Suppressor macrophage treated with lipopolysaccharide for 4 hours (primary cell): Measurements from ENCODE around the gene SRPK2.
"Not testable (repeated sequence)": the region's sequence is repeated elsewhere in the genome, so short reads cannot be mapped to it uniquely, and the experiment has no call there.

Source experiments
- DNase-seq: peaks from one replicate; pipeline ENCODE4 v3.0.0-alpha.2; 2020

SRPK2 gene

DNA sequence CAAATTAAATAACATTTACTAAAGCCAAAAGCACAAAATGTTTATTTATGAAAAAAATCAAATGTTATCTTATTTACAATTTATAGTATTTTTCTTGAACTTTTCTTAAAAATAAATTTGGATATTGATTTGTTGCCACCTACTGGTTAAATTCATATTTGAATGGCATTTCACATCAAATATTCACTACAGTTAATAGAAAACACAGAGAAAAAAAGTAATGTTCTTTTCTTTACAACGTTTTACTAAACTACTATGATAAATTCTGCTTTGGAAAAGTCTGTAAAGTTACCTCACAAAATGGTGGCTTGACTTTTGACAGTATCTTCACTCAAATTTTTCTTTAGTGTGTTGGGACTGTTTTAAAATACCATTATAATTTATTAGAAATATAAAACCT lies 52.7 kb downstream of the SRPK2 start:
- DNase-seq: peak; percentile 30

DNA sequence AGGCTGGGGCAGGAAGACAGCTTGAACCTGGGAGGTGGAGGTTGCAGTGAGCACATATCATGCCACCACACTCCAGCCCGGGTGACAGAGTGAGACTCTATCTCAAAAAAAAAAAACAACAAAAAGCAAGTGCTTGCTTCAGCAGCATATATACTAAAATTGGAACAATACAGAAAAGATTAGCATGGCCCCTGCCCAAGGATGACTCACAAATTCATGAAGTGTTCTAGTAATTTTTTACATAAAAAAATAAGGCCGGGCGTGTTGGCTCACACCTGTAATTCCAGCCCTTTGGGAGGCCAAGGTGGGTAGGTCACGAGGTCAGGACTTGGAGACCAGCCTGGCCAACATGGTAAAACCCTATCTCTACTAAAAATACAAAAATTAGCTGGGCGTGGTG lies 56.1 kb downstream of the SRPK2 start:
- DNase-seq: not testable (repeated sequence)

DNA sequence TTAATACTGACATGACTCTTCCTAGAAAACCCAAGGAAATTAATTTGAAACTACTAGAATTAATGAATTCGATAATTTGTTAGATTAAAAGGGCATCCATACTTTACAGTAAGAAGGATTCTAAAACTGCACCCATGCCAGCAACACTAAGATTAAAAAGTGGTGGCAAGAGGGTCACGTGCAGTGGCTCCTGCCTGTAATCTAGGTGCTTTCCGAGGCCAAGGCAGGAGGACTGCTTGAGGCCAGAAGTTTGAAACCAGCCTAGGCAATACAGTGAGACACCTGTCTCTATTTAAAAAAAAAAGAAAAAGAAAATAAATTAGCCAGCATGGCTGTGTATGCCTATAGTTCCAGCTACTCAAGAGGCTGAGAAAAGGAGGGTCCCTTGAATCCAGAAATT lies 58.2 kb downstream of the SRPK2 start:
- DNase-seq: no peak

DNA sequence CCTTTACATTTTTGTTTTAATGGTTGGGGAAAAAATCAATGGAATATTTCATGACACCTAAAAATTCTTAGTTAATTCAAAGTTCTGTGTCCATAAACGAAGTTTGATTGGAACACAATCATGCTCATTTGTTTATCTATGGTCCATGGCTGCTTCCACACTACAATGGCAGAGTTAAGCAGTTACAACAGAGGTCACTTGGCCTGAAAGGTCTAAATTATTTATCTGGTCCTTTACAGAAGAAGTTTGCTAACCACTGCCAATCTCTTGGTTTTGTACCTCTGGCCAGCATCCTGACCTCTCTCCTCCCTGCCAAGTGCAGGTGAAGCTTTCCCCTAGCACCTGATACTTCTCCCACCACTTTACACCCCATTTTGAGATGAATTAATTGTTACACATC lies 61.5 kb downstream of the SRPK2 start:
- no peak for DNase-seq

DNA sequence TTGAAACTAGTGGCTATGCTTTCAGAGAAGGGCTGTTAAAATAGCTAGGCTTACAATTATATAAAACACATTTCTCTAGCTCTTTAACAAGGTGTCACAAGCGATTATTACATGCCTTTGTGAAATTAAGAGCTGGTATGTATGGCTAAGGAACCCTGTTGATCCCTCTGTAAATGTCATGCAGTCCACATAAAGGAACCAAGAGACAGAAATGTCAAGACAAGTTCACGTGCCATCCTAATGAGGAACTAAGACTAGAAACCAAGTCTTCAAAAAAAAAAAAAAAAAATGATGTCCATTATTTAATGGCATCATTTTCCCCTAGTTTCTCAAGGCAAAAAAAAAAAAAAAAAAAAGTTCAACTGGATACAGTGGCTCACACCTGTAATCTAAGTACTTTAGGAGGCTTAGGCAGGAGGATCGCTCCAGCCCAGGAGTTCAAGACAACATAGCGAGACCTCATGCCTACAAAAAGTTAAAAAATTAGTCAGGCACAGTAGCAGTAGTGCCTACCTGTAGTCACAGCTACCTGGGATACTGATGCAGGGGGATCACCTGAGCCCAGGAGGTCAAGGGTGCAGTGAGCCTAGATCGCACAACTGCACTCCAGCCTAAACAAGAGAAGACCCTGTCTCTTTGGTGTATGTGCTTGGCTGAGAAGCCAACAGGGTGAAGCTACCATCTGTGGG lies 63.4 kb downstream of the SRPK2 start:
- DNase-seq: peak; percentile 77

DNA sequence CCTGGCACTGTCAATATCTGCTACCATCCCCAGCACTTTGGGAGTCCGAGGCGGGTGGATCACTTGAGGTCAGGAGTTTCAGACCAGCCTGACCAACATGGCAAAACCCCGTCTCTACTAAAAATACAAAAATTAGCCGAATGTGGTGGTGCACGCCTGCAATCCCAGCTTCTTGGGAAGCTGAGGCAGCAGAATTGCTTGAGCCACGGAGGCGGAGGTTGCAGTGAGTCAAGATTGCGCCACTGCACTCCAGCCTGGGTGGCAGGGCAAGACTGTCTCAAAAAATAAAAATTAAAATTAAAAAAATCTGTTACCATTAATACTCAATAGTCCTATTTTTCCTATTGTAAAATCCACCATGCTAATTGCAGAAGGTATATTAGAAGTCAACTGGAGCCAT lies 64.1 kb downstream of the SRPK2 start:
- DNase-seq: peak; percentile 43

DNA sequence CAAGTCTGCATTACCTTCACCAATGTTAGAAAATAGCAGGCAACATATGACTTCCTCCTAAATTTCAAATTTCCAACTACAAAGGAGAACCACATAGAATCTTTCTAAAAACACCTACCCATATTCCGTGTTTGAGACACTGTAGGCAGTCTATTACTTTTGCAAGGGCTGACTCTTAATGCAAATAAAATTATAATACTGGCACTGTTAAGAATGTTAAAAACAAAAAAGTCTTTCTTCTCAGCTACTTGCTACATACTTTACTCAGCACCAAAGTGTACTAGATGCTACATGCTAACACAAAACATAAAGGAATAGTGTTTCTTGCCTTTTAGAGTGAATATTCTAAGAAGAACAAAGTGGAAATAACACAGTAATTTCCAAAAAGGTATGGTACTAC lies 65.4 kb downstream of the SRPK2 start:
- DNase-seq: no peak

DNA sequence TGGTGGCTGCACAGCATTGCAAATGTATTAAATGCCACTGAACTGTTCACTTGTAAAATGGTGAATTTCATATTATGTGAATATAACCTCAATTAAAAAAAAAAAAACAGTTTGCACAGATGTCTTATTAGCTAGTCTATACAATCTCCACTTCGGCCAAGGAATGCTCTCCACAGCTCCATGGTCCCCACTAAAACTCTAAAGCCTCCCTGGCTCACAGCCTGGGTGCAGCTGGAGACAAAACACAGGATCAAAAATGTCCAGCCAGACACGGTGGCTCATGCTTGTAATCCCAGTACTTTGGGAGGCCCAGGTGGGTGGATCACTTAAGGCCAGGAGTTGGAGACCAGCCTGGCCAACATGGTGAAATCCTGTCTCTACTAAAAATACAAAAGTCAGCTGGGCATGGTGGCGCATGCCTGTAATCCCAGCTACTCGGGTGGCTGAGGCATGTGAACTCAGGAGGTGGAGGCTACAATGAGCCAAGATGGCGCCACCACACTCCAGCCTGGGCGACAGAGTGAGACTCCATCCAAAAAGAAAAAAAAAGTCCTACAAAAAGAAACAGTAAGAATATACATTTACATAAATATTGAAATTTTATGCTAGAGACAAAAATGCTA lies 66.0 kb downstream of the SRPK2 start:
- DNase-seq: no peak

DNA sequence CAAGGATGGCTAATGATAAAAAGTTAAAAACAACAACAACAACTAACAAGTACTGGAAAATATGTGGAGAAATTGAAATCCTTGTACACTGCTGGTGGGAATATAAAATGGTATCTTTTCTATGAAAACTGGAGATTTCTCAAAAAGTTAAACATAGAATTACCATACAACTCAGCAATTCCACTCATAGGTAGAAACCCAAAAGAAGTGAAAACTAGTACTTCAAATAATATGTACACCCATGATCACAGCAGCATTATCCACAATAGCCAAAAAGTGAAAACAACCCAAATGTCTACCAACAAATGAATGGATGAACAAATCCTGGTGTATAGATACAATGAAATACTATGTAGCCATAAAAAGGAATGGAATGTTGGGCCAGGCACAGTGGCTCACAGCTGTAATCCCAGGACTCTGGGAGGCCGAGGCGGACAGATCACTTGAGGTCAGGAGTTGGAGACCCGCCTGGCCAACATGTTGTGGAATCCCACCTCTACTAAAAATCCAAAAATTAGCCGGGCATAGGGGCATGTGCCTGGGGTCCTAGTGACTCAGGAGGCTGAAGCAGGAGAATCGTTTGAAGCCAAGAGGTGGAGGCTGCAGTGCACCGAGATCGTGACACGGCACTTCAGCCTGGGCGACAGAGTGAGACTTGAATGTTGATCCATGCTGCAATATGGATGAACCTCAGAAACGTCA lies 66.8 kb downstream of the SRPK2 start:
- DNase-seq: no peak

DNA sequence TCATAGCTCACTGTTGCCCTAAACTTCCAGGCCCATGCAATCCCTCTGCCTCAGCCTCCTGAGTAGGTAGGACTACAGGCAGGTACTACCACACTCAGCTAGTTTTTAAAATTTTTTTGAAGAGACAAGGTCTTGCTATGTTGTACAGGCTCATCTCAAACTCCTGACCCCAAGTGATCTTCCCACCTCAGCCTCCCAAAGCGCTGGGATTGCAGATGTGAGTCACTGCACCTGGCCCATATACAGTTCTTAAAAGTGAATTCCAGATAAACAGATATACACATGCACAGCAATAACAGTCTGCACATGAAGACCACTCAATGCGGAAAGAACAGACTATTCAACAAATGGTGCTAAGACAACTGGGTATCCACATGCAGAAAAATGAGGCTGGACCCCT lies 67.8 kb downstream of the SRPK2 start:
- DNase-seq: no peak

DNA sequence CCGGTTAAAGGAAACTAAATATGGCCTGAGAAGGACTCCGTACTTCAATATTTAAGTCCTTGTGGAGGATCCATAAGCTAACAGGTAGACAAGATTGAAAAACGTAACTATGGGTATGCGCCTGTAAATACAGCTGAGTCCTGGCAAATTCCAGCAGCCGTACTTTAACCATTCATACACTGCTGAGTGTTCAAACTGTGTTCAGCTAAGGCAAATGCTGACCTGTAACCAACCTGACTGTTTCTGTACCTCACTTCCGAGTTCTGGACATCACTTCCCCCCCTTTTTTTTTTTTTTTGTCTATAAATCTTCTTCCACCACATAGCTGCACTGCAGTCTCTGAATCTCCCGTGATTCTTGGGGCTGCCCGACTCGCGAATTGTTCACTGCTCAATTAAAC lies 69.1 kb downstream of the SRPK2 start:
- DNase-seq: no peak

DNA sequence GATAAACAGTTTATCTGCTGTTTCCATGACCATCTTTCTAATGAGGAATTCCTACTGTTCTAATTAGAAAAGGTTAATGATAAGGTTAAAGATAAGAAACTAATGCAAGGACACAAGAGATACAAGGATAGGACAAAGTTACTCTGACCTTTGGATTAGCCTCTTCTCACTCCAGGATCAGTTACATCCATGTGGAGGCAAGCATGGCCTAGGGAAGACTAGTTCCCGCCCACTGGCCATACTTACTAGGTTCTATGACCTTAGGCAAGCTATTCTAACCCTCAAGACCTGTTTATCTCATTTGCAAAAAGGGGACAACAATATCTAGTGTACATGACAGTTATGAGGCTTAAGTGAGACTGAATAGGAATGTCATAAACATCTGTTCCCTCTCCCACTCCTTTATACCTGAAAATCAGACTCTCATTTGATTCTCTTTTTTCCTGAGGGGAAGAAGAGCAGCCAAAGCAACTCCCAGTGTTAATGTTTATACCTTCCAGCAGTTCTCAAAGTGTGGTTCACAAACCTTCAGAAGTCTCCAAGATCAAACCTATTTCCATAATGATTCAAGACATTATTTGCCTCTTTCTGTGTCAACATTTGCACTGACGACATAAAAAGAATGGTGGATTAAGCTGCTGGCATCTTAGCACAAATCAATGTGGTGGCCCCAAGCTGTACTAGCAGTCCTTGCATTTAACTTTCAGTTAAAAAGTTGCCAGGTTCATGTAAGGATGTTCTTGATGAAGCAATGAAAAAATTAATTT lies 72.0 kb downstream of the SRPK2 start:
- no peak for DNase-seq

DNA sequence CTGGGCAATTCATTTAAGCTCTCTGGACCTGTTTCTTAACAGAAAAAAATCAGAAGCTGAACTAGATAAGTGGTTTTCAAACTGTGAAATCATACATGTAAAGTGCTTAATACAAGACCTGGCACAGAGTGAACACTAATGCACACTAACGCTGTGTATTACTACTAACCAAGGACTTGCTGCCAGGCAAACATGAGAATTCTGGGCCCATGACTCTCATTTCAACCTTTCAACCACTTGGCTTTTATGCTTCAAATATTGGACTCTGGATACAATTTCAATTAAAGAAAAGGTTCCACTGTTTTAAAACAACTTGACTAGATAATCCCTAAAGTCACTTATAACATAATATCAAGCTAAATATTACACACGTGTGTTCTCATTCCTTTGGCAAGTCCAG lies 73.4 kb downstream of the SRPK2 start:
- DNase-seq: no peak

DNA sequence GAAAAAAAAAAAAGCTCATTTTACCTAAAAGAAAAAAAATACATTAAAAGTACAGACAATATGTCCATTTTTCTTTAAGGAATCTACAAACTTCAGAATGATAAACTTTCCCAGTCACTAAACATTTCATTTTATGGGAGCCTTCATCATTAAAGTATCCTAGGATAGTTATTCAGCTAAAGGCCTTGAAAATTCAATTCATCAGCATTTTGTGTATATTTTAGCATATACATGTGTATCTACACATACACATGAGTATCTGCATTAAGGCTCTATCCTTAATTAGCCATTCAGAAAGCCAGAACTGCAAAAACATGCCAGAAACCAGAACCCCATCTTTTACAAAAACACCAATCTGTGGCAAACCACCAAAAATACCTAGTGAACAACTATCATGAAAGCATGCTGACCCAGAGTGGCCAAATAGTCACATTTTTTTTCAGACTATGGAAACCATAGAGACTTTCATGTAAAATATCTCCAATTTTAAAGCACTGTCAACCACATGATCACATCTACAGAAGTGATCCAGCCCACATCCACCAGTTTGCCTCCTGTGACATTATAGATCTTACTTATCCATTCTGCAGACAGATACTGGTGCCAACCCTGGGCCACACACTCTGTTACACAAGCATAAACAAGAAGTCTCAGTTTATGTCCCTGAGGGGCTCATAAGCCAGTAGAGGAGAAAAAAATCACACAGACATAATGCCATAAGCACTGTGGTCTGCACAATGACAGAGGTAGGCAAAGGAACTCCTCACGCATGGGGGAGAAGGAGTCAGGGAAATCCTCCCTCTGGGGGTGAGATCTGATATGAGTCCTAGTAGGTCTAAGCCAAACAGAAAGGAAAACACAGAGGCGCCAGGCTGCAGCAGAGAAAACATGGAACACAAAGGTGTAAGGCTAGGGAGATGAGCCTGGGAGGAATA lies 79.2 kb downstream of the SRPK2 start:
- no peak for DNase-seq

DNA sequence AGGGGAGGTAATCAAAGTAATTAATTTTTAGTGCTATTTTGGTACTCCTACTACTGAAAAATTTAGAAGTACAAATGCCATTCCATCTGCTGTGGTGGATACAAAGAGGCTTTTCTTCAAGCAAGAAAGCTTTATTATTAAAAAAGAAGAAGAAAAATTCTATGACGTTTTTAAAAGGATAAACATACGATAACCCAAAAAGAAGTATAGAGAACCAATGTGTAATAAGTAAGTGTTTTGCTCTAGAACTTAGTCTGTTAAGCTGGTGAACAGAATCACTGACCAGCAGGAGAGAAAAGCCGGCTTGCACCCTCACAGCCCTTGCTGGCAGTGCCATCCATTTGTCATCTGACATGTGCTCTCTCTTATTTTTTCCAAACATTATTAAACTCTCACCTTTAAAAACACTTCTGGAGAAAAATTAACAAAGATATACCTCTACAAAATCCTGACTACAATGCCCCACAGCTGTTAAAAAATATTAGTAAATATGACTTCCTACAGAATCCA lies 81.5 kb downstream of the SRPK2 start:
- no peak for DNase-seq

DNA sequence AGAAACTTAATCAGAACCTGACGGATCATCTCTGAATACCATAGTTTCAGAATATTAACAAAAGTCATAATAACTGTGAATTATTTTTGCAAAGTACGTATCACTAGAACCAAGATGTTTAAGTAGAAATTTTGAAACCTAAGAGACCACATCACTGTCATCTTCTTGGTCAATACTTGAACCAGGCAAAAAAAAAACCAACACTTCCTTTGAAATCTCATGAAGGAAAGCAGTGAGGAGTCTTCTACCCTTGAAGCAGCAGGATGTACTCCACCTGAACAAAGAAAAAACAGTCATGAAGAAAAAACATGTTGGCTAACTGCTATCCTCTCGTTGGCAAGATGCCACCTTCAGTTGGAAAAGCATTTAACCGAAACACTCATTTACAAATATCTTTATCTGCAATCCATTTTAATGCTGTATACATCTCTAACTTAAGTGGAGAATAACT lies 82.4 kb downstream of the SRPK2 start:
- no peak for DNase-seq

DNA sequence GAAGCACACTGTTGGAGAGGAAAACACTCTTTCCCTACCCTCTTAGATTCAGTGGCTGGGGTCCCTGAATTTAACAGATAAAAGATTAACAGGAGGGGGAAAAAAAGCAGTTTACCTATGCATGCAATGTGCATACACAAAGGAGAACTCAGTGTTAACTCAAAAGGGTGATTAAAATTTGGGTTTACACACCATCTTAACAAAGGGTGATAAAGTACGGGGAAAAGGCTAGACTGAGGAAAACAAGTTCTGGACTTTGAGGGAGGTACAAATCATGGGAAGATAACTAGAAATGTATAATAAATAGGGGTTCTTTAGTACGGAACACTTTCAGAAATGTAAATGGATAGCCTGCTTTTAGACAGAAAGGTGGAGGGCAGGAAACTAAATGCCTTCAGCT lies 83.1 kb downstream of the SRPK2 start:
- no peak for DNase-seq

DNA sequence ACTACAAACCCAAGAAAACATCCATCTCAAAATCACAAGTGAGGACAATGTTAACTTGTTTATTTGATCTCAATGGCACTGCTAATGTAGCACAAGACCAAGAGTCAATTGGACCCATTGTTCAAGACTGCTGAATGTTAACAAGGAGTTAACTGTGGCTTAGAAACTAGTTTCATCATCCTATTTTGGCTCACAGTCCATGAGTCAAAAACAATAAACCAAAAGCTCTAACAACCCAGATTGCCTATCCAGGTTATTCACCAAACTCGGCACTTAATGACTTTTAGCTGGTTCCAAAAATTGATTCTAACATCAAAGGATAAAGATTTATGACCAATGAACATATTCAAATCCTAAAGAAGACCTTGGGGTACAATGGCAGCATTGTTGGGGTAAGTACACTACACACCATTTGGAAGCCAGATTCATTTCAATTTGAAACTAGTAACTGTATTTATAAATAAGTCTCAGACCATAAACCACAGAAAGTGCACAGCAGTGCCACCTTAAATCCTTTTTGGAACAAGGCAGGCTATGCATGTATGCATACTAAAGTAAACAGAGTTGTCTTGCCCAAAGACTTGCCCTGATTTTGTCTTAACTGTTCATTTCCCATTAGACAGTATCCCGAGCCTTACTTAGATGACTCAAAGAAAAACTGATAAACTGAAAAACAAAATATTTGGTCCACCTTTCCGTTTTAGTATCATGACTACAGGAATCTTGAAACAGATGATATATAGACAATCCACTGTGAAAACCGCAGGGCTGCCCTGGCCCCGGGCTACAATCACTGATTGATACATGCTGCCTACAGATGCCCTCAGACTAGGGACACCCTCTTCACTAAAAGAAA lies 84.5 kb downstream of the SRPK2 start:
- no peak for DNase-seq

DNA sequence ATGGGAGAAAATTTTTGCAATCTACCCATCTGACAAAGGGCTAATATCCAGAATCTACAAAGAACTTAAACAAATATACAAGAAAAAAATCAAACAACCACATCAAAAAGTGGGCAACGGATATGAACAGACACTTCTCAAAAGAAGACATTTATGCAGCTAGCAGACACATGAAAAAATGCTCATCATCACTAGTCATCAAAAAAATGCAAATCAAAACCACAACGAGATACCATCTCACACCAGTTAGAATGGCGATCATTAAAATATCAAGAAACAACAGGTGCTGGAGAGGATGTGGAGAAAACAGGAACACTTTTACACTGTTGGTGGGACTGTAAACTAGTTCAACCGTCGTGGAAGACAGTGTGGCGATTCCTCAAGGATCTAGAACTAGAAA lies 88.1 kb downstream of the SRPK2 start:
- not testable (repeated sequence) for DNase-seq

DNA sequence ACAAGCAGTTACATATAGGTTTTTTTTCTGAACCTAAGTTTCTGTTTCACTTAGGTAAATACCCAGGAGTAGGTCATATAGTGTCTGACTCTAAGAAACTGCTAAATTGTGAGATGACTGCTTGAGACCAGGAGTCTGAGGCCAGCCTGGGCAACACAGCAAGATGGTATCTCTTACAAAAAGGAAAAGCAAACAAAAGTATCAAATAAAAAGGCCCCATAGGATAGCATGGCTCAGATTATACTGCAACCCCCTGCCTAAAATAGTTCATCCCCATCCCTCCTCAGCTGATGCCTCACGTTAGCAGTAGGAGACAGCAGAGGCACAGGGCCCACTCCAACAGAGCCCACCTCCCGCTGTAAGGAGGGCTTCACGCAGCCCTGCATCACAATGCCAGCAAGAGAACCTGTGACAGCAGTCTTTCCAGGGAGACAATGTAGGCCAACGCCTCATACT lies 90.3 kb downstream of the SRPK2 start:
- DNase-seq: no peak

DNA sequence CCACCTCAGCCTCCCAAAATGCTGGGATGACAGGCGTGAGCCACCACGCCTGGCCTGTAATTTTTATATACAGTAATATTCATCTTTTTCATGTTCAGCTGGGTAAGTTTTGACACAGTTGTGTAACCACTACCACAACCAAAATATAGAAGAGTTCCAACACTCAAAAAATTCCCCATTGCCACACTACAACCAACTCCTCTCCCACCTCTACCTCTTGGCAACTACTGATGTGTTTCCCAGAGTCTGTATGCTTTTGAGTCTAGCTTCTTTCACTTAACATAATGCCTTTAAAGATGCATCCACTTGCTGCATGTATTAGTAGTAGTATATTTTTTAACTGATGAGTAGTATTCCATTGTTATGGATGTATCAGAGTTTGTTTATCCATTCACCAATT lies 90.7 kb downstream of the SRPK2 start:
- no peak for DNase-seq
